HFFc6 (cell line): ENCODE data around the gene ASB6. TPM values are rescaled to one million over a fixed set of nuclear protein-coding genes. Genes with fewer than 3 reads are reported as not detected.

ENCODE experiments used
- DNase-seq: peaks from one replicate; pipeline ENCODE4 v3.0.0-alpha.2; 2018
- H3K27ac Mint-ChIP-seq: 2 replicates; pipeline ENCODE4 v1.8.0; 2020; ENCODE audit warnings: mild to moderate bottlenecking, mixed read lengths
- H3K27me3 Mint-ChIP-seq: 2 replicates; pipeline ENCODE4 v1.8.0; 2021; ENCODE audit warnings: mild to moderate bottlenecking, moderate library complexity, mixed read lengths; ENCODE audit not compliant: insufficient read depth
- H3K36me3 Mint-ChIP-seq: 2 replicates; pipeline ENCODE4 v1.8.0; 2021; ENCODE audit warnings: low read depth, mixed read lengths
- H3K4me1 Mint-ChIP-seq: 2 replicates; pipeline ENCODE4 v1.8.0; 2020; ENCODE audit warnings: low read depth, mixed read lengths
- H3K4me3 Mint-ChIP-seq: 2 replicates; pipeline ENCODE4 v1.8.0; 2020; ENCODE audit warnings: mild to moderate bottlenecking, moderate library complexity, mixed read lengths
- H3K9me3 Mint-ChIP-seq: 2 replicates; pipeline ENCODE4 v1.8.0; 2020; ENCODE audit warnings: mild to moderate bottlenecking, mixed read lengths
- CTCF ChIP-seq: fragments of 200-600 bp; sonication (generic); IDR thresholded peaks from 2 replicates; pipeline ENCODE4 v1.5.0; 2021; ENCODE audit warnings: antibody characterized with exemption, mild to moderate bottlenecking
- total RNA-seq, 6 experiments: library from RNA; stranded (reverse); fragmentation: NEBNext Ultra II Directional; extraction: Animal tissue kit (Norgen Biotek cat#: 25700); gene quantifications; 2 replicates in 1 of 6; 3 replicates in 5 of 6; pipeline ENCODE4 v1.2.3, GENCODE V29; 2021

The ASB6 gene
- total RNA-seq, 6 experiments from 2014 or later: 28.9 to 33.1 (median 30.6) TPM

- H3K27me3 Mint-ChIP-seq: no peaks in the 10 kb centered on the region; the same call in none of the 2 replicates
These were observed 31.7 kb upstream of the ASB6 start for GRCh38 chr9:129673602-129674001.

GRCh38 chr9:129672702-129673101, 30.8 kb upstream of the ASB6 start:
- no peak for TF ChIP-seq CTCF
- Mint-ChIP-seq H3K4me1 (peaks cover 52% of the 10 kb centered on the region), H3K27ac (peak overlapping the region; percentile 17; the same call in 1 of the 2 replicates), H3K27me3 (no peaks in the 10 kb centered on the region; the same call in none of the 2 replicates), H3K36me3 (peaks cover 9% of the 10 kb centered on the region; the same call in 1 of the 2 replicates), H3K9me3 (no peaks in the 10 kb centered on the region), H3K4me3 (no peak overlapping the region)
- no peak for DNase-seq

More at GRCh38 chr9:129673602-129674001, 31.7 kb upstream of the ASB6 start:
- no peak for DNase-seq
- peaks cover 9% of the 10 kb centered on the region; the same call in 1 of the 2 replicates for H3K36me3 Mint-ChIP-seq
- no peak overlapping the region for H3K4me3 Mint-ChIP-seq
- no peak for TF ChIP-seq CTCF
- H3K4me1 Mint-ChIP-seq: peaks cover 54% of the 10 kb centered on the region
- no peak overlapping the region for H3K27ac Mint-ChIP-seq
- no peaks in the 10 kb centered on the region for H3K9me3 Mint-ChIP-seq

- no peaks in the 10 kb centered on the region for H3K9me3 Mint-ChIP-seq
- H3K4me3 Mint-ChIP-seq: no peak overlapping the region
- TF ChIP-seq CTCF: no peak
- H3K36me3 Mint-ChIP-seq: peaks cover 12% of the 10 kb centered on the region; the same call in 1 of the 2 replicates
- peak; percentile 14 for DNase-seq
- H3K4me1 Mint-ChIP-seq: peaks cover 49% of the 10 kb centered on the region
- H3K27me3 Mint-ChIP-seq: no peaks in the 10 kb centered on the region; the same call in none of the 2 replicates
- H3K27ac Mint-ChIP-seq: peak overlapping the region; percentile 2; the same call in 1 of the 2 replicates
These were observed 29.6 kb upstream of the ASB6 start for GRCh38 chr9:129671519-129671918.

- H3K27me3 Mint-ChIP-seq: no peaks in the 10 kb centered on the region; the same call in none of the 2 replicates
- H3K4me1 Mint-ChIP-seq: peaks cover 45% of the 10 kb centered on the region
- no peak for TF ChIP-seq CTCF
- no peak for DNase-seq
- H3K4me3 Mint-ChIP-seq: no peak overlapping the region
- peak overlapping the region; percentile 33; the same call in 1 of the 2 replicates for H3K27ac Mint-ChIP-seq
- no peaks in the 10 kb centered on the region for H3K9me3 Mint-ChIP-seq
- peaks cover 12% of the 10 kb centered on the region; the same call in 1 of the 2 replicates for H3K36me3 Mint-ChIP-seq
These were observed 29.1 kb upstream of the ASB6 start for GRCh38 chr9:129671065-129671464.

GRCh38 chr9:129669946-129670345, 28.0 kb upstream of the ASB6 start:
- no peaks in the 10 kb centered on the region; the same call in none of the 2 replicates for H3K27me3 Mint-ChIP-seq
- no peak for TF ChIP-seq CTCF
- peaks cover 43% of the 10 kb centered on the region for H3K4me1 Mint-ChIP-seq
- H3K9me3 Mint-ChIP-seq: no peaks in the 10 kb centered on the region
- peaks cover 12% of the 10 kb centered on the region; the same call in 1 of the 2 replicates for H3K36me3 Mint-ChIP-seq
- H3K27ac Mint-ChIP-seq: peak overlapping the region; percentile 78; the same call in 1 of the 2 replicates
- H3K4me3 Mint-ChIP-seq: peak overlapping the region; percentile 74; the same call in 1 of the 2 replicates
- DNase-seq: no peak
